Measurements from ENCODE around the gene CPNE5.
"Not testable (repeated sequence)": the region's sequence is repeated elsewhere in the genome, so short reads cannot be mapped to it uniquely, and the experiment has no call there.

CPNE5 gene

DNA sequence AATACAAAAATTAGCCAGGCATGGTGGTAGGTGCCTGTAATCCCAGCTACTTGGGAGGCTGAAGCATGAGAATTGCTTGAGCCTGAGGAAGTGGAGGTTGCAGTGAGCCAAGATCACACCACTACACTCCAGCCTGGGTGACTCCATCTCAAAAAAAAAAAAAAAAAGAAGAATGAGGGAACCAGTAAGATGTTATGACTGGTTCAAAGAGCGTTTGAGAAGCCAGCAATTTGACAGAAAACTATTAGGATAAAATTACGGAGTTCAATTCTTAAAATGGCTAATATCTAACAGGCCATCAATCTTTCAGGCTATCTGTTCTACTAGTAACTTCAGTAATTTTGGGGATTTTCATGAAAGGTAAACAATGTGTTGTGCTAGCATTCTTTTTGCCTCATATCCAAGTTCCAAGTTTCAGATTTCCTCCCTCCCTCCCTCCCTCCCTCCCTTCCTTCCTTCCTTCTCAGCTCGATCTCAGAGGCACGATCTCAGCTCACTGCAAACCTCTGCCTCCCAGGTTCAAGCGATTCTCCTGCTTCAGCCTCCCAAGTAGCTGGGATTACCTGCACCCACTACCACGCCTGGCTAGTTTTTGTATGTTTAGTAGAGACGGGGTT lies 134.2 kb downstream of the CPNE5 start:
- not testable (repeated sequence) for DNase-seq (ENCODE audit: low read depth, low spot score)

- no peak for DNase-seq (ENCODE audit: low read depth, low spot score)
Observed at GRCh38 chr6:36703982-36704381, 135.3 kb downstream of the CPNE5 start.

- no peak for DNase-seq (ENCODE audit: low read depth, low spot score)
Observed at GRCh38 chr6:36703081-36703606, 136.1 kb downstream of the CPNE5 start.

- no peak for DNase-seq (ENCODE audit: low read depth, low spot score)
Observed at GRCh38 chr6:36702656-36703055, 136.6 kb downstream of the CPNE5 start.

GRCh38 chr6:36701401-36701991 lies 137.7 kb downstream of the CPNE5 start:
- DNase-seq (ENCODE audit: low read depth, low spot score): no peak

- DNase-seq (ENCODE audit: low read depth, low spot score): no peak
Observed at GRCh38 chr6:36700831-36701230, 138.4 kb downstream of the CPNE5 start.

DNA sequence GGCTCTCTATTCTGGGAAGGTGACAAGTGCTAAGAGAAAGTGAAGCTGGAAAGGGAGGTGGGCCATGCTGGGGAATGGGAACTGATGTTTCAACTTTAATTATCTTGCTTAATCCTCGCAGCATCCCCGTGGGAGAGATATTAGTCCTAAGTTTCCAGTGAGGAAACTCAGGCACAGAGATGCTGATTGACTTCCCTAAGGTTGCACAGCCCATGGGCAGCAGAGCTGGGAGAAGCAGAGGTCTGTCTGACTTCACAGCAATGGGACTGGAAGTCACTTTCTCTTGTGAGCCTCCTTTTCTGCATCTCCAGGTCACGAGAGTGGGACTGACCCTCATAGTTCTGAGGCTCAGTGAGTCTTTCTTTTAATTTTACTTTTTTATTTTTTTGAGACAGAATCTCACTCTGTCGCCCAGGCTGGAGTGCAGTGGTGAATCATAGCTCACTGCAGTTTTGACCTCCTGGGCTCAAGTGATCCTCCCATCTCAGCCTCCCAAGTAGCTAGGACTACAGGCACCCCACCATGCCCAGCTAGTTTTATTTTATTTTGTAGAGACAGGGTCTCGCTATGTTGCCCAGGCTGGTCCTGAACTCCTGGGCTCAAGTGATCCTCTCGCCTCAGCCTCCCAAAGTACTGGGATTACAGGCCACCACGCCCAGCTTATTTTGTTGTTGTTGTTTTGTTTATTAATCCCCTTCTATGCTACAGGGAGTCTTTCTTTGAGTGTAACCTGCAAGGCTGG lies 139.0 kb downstream of the CPNE5 start:
- DNase-seq (ENCODE audit: low read depth, low spot score): no peak

DNA sequence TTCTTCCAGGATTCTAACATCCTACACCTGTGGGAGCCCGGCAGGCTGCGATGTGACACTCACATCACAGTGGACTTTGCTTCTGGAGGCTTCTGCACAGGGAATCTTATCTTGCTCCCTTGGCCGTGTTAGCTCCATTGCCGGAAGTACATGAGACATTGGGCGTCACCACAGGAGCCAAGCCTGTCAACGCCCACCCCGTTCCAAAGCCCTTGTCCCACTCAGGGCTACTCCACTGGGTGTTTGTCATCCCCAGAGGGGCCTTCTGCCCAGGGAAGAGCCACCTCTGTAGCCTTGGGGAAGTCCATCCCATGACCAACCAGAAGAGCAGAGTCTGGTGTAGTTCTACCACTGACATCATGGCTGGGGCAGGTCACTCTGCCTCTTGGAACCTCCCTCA lies 139.9 kb downstream of the CPNE5 start:
- no peak for DNase-seq (ENCODE audit: low read depth, low spot score)

DNA sequence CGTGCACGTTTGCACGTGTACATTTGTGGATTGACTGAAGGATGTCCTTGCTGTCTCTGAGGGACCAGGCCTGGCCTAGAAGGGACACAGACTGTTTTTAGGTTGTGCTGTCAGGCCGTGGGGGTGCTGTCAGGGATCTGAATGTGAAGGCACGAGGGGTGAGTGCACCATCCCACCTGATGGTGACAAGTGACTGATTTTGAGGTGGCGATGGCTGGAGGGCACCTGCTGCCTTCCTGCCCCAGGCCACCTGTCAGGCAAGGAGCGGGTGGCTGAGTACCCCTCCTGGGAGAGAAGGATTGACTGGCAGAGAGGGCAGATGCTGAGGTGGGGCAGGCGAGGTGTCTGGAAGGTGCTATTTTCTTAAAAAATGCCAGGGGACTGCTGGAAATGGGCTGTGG lies 140.4 kb downstream of the CPNE5 start:
- no peak for DNase-seq (ENCODE audit: low read depth, low spot score)

GRCh38 chr6:36698196-36698595 lies 141.0 kb downstream of the CPNE5 start:
- DNase-seq (ENCODE audit: low read depth, low spot score): no peak

DNA sequence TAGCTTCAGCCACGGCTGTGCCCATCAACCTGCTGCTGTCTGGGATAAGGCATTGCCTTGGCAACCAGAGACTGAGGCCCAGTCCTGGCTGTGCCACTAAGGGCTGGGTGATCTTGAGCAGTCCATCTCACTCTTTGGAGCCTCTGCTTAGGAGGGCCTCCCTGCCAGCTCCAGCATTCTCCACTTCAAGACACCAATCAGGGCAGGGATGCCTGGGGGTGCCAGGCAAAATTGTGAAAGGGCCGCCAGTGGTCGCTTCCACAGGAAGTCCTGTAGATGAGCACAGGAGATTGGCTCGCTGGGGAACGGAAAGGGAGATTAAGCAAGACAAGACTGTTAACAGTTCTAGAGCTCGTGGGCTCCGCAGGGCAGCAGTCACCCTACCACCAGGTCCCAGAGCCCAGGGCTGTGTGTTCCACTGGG lies 141.8 kb downstream of the CPNE5 start, which contains the start of gene RAB44:
TSS of gene RAB44 (plus strand) at position 346 of the 423 bp plus-strand sequence. CDS start 6,410 bp downstream, outside the sequence.
- DNase-seq (ENCODE audit: low read depth, low spot score): no peak

GRCh38 chr6:36695414-36695813 lies 143.8 kb downstream of the CPNE5 start:
- DNase-seq (ENCODE audit: low read depth, low spot score): no peak

- DNase-seq (ENCODE audit: low read depth, low spot score): no peak
Observed at GRCh38 chr6:36694616-36695015, 144.6 kb downstream of the CPNE5 start.

- DNase-seq (ENCODE audit: low read depth, low spot score): no peak
Observed at GRCh38 chr6:36692861-36693702, 146.2 kb downstream of the CPNE5 start.

- DNase-seq (ENCODE audit: low read depth, low spot score): no peak
Observed at GRCh38 chr6:36692220-36692619, 147.0 kb downstream of the CPNE5 start.

- DNase-seq (ENCODE audit: low read depth, low spot score): no peak
Observed at GRCh38 chr6:36691612-36692011, 147.6 kb downstream of the CPNE5 start.

- no peak for DNase-seq (ENCODE audit: low read depth, low spot score)
Observed at GRCh38 chr6:36691011-36691410, 148.2 kb downstream of the CPNE5 start.

All from activated naive CD8-positive, alpha-beta T cell treated with anti-CD3 and anti-CD28 coated beads, Interleukin-2, amount 50 U/mL, for 16 hours (primary cell).